Measurements from ENCODE around the gene ACOX3.

GRCh38 chr4:8402640-8403039 lies 37.9 kb downstream of the ACOX3 start:
- TF ChIP-seq ZNF48 (tag by site-specific recombination; IDR thresholded peaks at IDR 0.05) = no peak
- TF ChIP-seq ZNF473 (tag by site-specific recombination; IDR thresholded peaks at IDR 0.05) = no peak
- TF ChIP-seq ZBTB1 (tag by site-specific recombination; IDR thresholded peaks at IDR 0.05) = no peak
- no peak for TF ChIP-seq KLF10 (tag by site-specific recombination; IDR thresholded peaks at IDR 0.05)
- TF ChIP-seq, protein P1, sequence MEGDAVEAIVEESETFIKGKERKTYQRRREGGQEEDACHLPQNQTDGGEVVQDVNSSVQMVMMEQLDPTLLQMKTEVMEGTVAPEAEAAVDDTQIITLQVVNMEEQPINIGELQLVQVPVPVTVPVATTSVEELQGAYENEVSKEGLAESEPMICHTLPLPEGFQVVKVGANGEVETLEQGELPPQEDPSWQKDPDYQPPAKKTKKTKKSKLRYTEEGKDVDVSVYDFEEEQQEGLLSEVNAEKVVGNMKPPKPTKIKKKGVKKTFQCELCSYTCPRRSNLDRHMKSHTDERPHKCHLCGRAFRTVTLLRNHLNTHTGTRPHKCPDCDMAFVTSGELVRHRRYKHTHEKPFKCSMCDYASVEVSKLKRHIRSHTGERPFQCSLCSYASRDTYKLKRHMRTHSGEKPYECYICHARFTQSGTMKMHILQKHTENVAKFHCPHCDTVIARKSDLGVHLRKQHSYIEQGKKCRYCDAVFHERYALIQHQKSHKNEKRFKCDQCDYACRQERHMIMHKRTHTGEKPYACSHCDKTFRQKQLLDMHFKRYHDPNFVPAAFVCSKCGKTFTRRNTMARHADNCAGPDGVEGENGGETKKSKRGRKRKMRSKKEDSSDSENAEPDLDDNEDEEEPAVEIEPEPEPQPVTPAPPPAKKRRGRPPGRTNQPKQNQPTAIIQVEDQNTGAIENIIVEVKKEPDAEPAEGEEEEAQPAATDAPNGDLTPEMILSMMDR (tag by site-specific recombination; IDR thresholded peaks at IDR 0.05) = no peak
- no peak for TF ChIP-seq ZNF501 (tag by site-specific recombination; IDR thresholded peaks at IDR 0.05)
- no peak for TF ChIP-seq ZBTB6 (tag by site-specific recombination; IDR thresholded peaks at IDR 0.05)
- no peak for TF ChIP-seq ZNF514 (tag by site-specific recombination; IDR thresholded peaks at IDR 0.05)
- no peak for TF ChIP-seq ZNF311 (tag by site-specific recombination; IDR thresholded peaks at IDR 0.05; ENCODE audit: borderline replicate concordance)
- TF ChIP-seq, protein P2, sequence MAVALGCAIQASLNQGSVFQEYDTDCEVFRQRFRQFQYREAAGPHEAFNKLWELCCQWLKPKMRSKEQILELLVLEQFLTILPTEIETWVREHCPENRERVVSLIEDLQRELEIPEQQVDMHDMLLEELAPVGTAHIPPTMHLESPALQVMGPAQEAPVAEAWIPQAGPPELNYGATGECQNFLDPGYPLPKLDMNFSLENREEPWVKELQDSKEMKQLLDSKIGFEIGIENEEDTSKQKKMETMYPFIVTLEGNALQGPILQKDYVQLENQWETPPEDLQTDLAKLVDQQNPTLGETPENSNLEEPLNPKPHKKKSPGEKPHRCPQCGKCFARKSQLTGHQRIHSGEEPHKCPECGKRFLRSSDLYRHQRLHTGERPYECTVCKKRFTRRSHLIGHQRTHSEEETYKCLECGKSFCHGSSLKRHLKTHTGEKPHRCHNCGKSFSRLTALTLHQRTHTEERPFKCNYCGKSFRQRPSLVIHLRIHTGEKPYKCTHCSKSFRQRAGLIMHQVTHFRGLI (tag by site-specific recombination; IDR thresholded peaks at IDR 0.05) = no peak
- no peak for TF ChIP-seq ZNF391 (tag by site-specific recombination; IDR thresholded peaks at IDR 0.05; ENCODE audit: borderline replicate concordance, low read depth)
